ENCODE data around the gene PIK3C3.

- TF ChIP-seq CTCF (IDR thresholded peaks at IDR 0.05) (no peak), POLR2A (IDR thresholded peaks at IDR 0.05) (no peak)
These were observed 15.7 kb upstream of the PIK3C3 start for GRCh38 chr18:41939326-41939725.
